CD14-positive monocyte (primary cell): Measurements from ENCODE around the gene ATP8B3. TPM values are rescaled to one million over a fixed set of nuclear protein-coding genes. Genes with fewer than 3 reads are reported as not detected.
A peak's percentile ranks its signal among the peaks of the same experiment; 100 is the strongest.

Experiments
- DNase-seq, 3 donors: peaks; one replicate each; pipeline ENCODE4 v3.0.0-alpha.2; 2011 to 2022
- H2AFZ ChIP-seq: 2 replicates; pipeline ENCODE4 v1.6.0; 2012; ENCODE audit warnings: mild to moderate bottlenecking, low read depth, low read length, inconsistent platforms; ENCODE audit not compliant: insufficient read depth, poor library complexity, severe bottlenecking
- H3K27ac ChIP-seq, 2 donors: 1 replicate in 1 of 2; 2 replicates in 1 of 2; pipeline ENCODE4 v1.5.1; 2012 to 2013; ENCODE audit warnings: low read length in 2 of 2, control low read depth in 1 of 2, inconsistent platforms in 1 of 2, low read depth in 1 of 2, mild to moderate bottlenecking in 1 of 2
- H3K27me3 ChIP-seq, 2 donors: one replicate each; pipeline versions ENCODE4 v1.6.0 to v1.6.1; 2011 to 2013; ENCODE audit warnings: low read length in 2 of 2; ENCODE audit not compliant: control insufficient read depth in 2 of 2, insufficient read depth in 2 of 2
- H3K36me3 ChIP-seq, 2 donors: replicated peaks in 1 of 2; 1 replicate in 1 of 2; 2 replicates in 1 of 2; pipeline versions ENCODE4 v1.5.1 to v1.6.1; 2012 to 2013; ENCODE audit warnings: low read length in 2 of 2, control low read depth in 1 of 2, inconsistent platforms in 1 of 2, mild to moderate bottlenecking in 1 of 2; ENCODE audit not compliant: insufficient read depth in 2 of 2, control insufficient read depth in 1 of 2
- H3K4me1 ChIP-seq, 2 donors: 1 replicate in 1 of 2; 2 replicates in 1 of 2; pipeline versions ENCODE4 v1.5.1 to v1.6.1; 2012 to 2013; ENCODE audit warnings: low read length in 2 of 2, control low read depth in 1 of 2, inconsistent platforms in 1 of 2, mild to moderate bottlenecking in 1 of 2, moderate library complexity in 1 of 2; ENCODE audit not compliant: insufficient read depth in 2 of 2, control insufficient read depth in 1 of 2
- H3K4me2 ChIP-seq: replicated peaks from 2 replicates; pipeline ENCODE3; 2012; ENCODE audit warnings: low read length, moderate library complexity, mild to moderate bottlenecking; ENCODE audit not compliant: poor library complexity, severe bottlenecking; ENCODE audit errors: extremely low read depth
- H3K4me3 ChIP-seq, 3 experiments: fragments of 200-600 bp in 1 of 3; sonication (generic) in 1 of 3; replicated peaks in 1 of 3; 1 replicate in 2 of 3; 2 replicates in 1 of 3; pipeline ENCODE4 v1.5.1; 2011 to 2013; ENCODE audit warnings: low read length in 3 of 3, mild to moderate bottlenecking in 3 of 3, control low read depth in 2 of 3, low read depth in 2 of 3, inconsistent platforms in 1 of 3, moderate library complexity in 1 of 3
- H3K79me2 ChIP-seq: 2 replicates; pipeline ENCODE4 v1.6.0; 2012; ENCODE audit warnings: mild to moderate bottlenecking, control low read depth, inconsistent platforms, low read length, moderate library complexity; ENCODE audit not compliant: insufficient read depth
- H3K9ac ChIP-seq: 2 replicates; pipeline ENCODE4 v1.6.0; 2017; ENCODE audit warnings: low read length, mild to moderate bottlenecking; ENCODE audit not compliant: insufficient read depth, poor library complexity, severe bottlenecking
- H3K9me3 ChIP-seq, 2 donors: replicated peaks in 1 of 2; 1 replicate in 1 of 2; 2 replicates in 1 of 2; pipeline versions ENCODE4 v1.5.1 to v1.6.1; 2012 to 2013; ENCODE audit warnings: low read length in 2 of 2, control low read depth in 1 of 2; ENCODE audit not compliant: control insufficient read depth in 1 of 2, insufficient read depth in 1 of 2
- H4K20me1 ChIP-seq: 2 replicates; pipeline ENCODE4 v1.6.0; 2012; ENCODE audit warnings: mild to moderate bottlenecking, low read length, control low read depth, moderate library complexity; ENCODE audit not compliant: insufficient read depth
- H3K27ac Mint-ChIP-seq, 7 donors: one replicate each; pipeline ENCODE4 v1.8.0; 2020; ENCODE audit warnings: mild to moderate bottlenecking in 7 of 7, mixed read lengths in 7 of 7, moderate library complexity in 6 of 7, inconsistent platforms in 2 of 7
- H3K27me3 Mint-ChIP-seq, 3 donors: one replicate each; pipeline ENCODE4 v1.8.0; 2021 to 2022; ENCODE audit warnings: low read depth in 3 of 3, mild to moderate bottlenecking in 3 of 3, mixed read lengths in 3 of 3, moderate library complexity in 3 of 3, inconsistent platforms in 1 of 3
- H3K36me3 Mint-ChIP-seq, 2 donors: one replicate each; pipeline ENCODE4 v1.8.0; 2020; ENCODE audit warnings: mixed read lengths in 2 of 2, inconsistent platforms in 1 of 2, mild to moderate bottlenecking in 1 of 2
- H3K4me1 Mint-ChIP-seq: one replicate; pipeline ENCODE4 v1.8.0; 2020; ENCODE audit warnings: mild to moderate bottlenecking, mixed read lengths
- H3K4me3 Mint-ChIP-seq, 2 donors: one replicate each; pipeline ENCODE4 v1.8.0; 2020; ENCODE audit warnings: mild to moderate bottlenecking in 2 of 2, mixed read lengths in 2 of 2, moderate library complexity in 1 of 2
- H3K9me3 Mint-ChIP-seq, 7 donors: one replicate each; pipeline ENCODE4 v1.8.0; 2020 to 2022; ENCODE audit warnings: mixed read lengths in 7 of 7, mild to moderate bottlenecking in 6 of 7, moderate library complexity in 6 of 7, inconsistent platforms in 2 of 7
- CTCF ChIP-seq: fragments of 200-600 bp; IDR thresholded peaks from one replicate; pipeline ENCODE4 v1.8.0; 2022; ENCODE audit warnings: antibody characterized with exemption, mild to moderate bottlenecking
- WGBS: methylation state at CpG from one replicate; pipeline ENCODE4 v1.1.5; 2013; ENCODE audit warnings: missing lambda C conversion rate; ENCODE audit not compliant: insufficient coverage; 5-methylcytosine and 5-hydroxymethylcytosine counted together
- intact Hi-C, 2 donors: fragments of 100-400 bp; cut with micrococcal nuclease; formaldehyde crosslinking; loops; one replicate each; pipeline versions ENCODE4 v1.15.0 to v1.15.1; 2023
- polyA plus RNA-seq, 3 donors: library from polyadenylated mRNA; depleted of rRNA in 1 of 3; unstranded in 2 of 3; stranded (reverse) in 1 of 3; fragments of 300-500 nt in 2 of 3; fragments of >200 nt in 1 of 3; fragmentation: Illumina TruSeq in 2 of 3; gene quantifications; 1 replicate in 2 of 3; 2 replicates in 1 of 3; pipeline ENCODE4 v1.2.3, GENCODE V29; 2012 to 2021

ATP8B3 gene
- polyA plus RNA-seq, 3 donors, result 1.6 to 8.2 (median 1.8) TPM

DNA sequence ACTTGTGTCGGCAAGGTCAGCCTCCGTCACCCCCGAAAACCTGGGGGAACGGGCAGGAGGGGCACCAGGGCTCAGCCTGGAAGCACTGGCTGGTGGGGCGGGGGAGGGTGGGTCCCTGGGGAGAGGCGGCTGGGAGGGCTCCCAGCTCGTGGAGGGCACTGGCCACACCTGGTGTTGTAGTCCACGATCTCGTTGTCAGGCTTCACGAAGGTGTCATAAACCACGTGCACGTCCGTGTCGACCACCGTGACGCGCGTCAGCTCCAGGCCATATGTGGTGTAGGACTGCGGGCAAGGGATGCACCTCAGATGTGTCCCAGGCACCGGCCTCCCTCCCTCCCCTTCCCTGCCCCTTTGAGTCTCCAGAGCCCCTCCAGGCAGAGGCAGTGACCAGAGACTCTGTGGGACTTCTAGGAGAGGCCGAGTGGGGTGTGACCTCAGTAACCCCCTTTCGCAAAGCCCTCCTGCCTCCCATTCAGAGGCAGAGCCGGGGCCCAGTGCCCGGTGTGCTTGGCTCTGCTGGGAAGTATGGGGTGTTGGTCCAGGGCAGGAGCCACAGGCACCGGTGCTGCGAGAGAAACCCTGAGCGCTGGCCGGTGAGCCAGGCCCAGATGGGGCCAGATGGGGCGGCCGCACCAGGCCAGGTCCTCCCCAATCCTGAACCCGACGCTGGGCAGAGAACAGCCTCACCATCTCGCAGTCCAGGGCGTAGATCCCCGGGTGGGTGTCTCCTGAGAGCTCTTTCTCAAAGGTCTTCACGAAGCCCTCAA is 4.6 kb upstream of the ATP8B3 start:
- H3K27ac Mint-ChIP-seq, result no peak overlapping the region
- WGBS, result 96% methylated on average over 26 of the region's 36 CpGs
- Histone ChIP-seq H3K4me1 (peaks cover 14 to 18% of the 10 kb centered on the region in 2 donors), H3K27me3 (no peaks in the 10 kb centered on the region), H3K9ac (no peak overlapping the region), H3K36me3 (peaks cover 64 to 65% of the 10 kb centered on the region in 2 donors), H3K27ac (no peak overlapping the region), H3K9me3 (no peaks in the 10 kb centered on the region), H2AFZ (no peak overlapping the region), H3K4me3 (no peak overlapping the region), H4K20me1 (peaks cover 40% of the 10 kb centered on the region), H3K79me2 (no peaks in the 10 kb centered on the region), H3K4me2 (no peak overlapping the region)
- intact Hi-C loops, result no loop called here
- DNase-seq, result no peak
- peaks cover 42 to 62% of the 10 kb centered on the region in 2 donors for H3K36me3 Mint-ChIP-seq
- peaks cover 12% of the 10 kb centered on the region for H3K4me1 Mint-ChIP-seq
- no peak for TF ChIP-seq CTCF
- no peak overlapping the region for H3K4me3 Mint-ChIP-seq
- no peaks in the 10 kb centered on the region for H3K27me3 Mint-ChIP-seq
- no peaks in the 10 kb centered on the region for H3K9me3 Mint-ChIP-seq

DNA sequence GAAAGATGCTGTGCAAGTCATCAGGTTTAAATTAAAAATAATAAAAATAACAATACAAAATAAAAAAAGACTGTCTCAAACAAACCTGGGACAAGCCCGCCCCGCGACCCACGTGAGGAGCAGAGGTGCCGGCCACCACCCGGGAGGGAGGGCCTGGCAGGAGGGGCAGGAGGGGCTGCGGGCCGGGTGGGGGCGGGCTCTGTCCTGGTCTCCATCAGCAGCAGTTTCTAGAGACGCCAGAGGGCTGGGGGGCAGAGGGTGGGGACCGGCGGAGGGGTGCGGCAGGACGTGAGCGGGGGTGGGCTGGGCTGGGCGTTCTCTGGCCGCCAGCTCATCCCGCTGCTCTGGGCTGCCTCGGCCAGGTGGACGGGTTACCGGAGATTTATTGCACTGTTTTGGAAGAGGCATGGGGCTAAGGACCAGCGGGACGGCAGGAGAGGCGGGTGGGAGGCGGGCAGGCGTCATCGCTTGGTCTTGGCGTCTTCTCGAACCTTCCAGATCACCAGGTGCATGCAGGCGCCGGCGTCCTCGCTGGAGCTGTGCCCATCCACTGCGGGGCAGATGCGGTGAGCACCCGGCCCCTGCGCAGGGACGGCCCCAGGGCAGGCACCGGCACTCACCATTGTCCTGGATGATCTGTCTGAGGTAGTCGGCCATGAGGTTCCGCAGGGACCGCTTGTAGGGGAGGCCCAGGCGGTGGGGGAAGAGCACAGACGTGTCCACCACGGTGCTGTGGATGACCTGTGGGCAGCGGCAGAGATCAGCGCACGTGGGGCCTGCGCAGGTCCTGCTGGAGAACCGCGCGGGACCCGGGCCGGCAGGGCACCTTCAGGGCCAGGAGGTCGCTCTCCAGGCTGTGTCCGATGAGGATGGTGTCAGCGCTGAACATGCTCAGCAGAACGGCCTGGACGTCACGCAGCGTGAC is 3.8 kb upstream of the ATP8B3 start:
- Mint-ChIP-seq H3K9me3 (no peaks in the 10 kb centered on the region), H3K27ac (peak overlapping the region in 1 of 7 donors; percentile 25), H3K4me1 (peaks cover 16% of the 10 kb centered on the region), H3K27me3 (no peaks in the 10 kb centered on the region), H3K4me3 (no peak overlapping the region), H3K36me3 (peaks cover 36 to 54% of the 10 kb centered on the region in 2 donors)
- peaks cover 34% of the 10 kb centered on the region for H4K20me1 ChIP-seq
- peaks cover 57% of the 10 kb centered on the region in 2 donors for H3K36me3 ChIP-seq
- H3K9ac ChIP-seq, result no peak overlapping the region
- peaks cover 19 to 26% of the 10 kb centered on the region in 2 donors for H3K4me1 ChIP-seq
- intact Hi-C loops, result no loop called here
- H3K27ac ChIP-seq, result no peak overlapping the region
- DNase-seq, result no peak
- H3K9me3 ChIP-seq, result no peaks in the 10 kb centered on the region
- no peaks in the 10 kb centered on the region for H3K27me3 ChIP-seq
- no peak overlapping the region for H2AFZ ChIP-seq
- no peak overlapping the region for H3K4me3 ChIP-seq
- no peak for TF ChIP-seq CTCF
- no peak overlapping the region for H3K4me2 ChIP-seq
- no peaks in the 10 kb centered on the region for H3K79me2 ChIP-seq
- WGBS, result 96% methylated on average over 49 of the region's 61 CpGs
